Activated CD4-positive, alpha-beta T cell treated with anti-CD3 and anti-CD28 coated beads, Interleukin-2, amount 10 ng/mL, durations not matched to agents 24 days and 14 days (primary cell): ENCODE measurements around the gene SH2D3C. TPM values are rescaled to one million over a fixed set of nuclear protein-coding genes. Genes with fewer than 3 reads are reported as not detected.
A peak's percentile ranks its signal among the peaks of the same experiment; 100 is the strongest.

Experiments used
- DNase-seq: peaks from one replicate; pipeline ENCODE4 v3.0.0; 2022
- H3K27ac Mint-ChIP-seq: one replicate; pipeline ENCODE4 v1.8.0; 2022; ENCODE audit warnings: mild to moderate bottlenecking, mixed read lengths
- H3K27me3 Mint-ChIP-seq: one replicate; pipeline ENCODE4 v1.8.0; 2022; ENCODE audit warnings: mixed read lengths
- H3K36me3 Mint-ChIP-seq: one replicate; pipeline ENCODE4 v1.8.0; 2022; ENCODE audit warnings: low read depth, mild to moderate bottlenecking, mixed read lengths
- H3K4me1 Mint-ChIP-seq: one replicate; pipeline ENCODE4 v1.8.0; 2021; ENCODE audit warnings: mixed read lengths
- H3K4me3 Mint-ChIP-seq: one replicate; pipeline ENCODE4 v1.8.0; 2022; ENCODE audit warnings: mild to moderate bottlenecking, moderate library complexity, mixed read lengths
- H3K9me3 Mint-ChIP-seq: one replicate; pipeline ENCODE4 v1.8.0; 2021; ENCODE audit warnings: mixed read lengths
- intact Hi-C: fragments of 100-400 bp; cut with micrococcal nuclease; formaldehyde crosslinking; loops from one replicate; pipeline ENCODE4 v1.15.1; 2023
- total RNA-seq: library from RNA; stranded (reverse); gene quantifications from 2 replicates; pipeline ENCODE4 v1.2.3, GENCODE V29; 2022

SH2D3C gene
- total RNA-seq, 1 donor from 2014 or later, result 22.2 TPM

DNA sequence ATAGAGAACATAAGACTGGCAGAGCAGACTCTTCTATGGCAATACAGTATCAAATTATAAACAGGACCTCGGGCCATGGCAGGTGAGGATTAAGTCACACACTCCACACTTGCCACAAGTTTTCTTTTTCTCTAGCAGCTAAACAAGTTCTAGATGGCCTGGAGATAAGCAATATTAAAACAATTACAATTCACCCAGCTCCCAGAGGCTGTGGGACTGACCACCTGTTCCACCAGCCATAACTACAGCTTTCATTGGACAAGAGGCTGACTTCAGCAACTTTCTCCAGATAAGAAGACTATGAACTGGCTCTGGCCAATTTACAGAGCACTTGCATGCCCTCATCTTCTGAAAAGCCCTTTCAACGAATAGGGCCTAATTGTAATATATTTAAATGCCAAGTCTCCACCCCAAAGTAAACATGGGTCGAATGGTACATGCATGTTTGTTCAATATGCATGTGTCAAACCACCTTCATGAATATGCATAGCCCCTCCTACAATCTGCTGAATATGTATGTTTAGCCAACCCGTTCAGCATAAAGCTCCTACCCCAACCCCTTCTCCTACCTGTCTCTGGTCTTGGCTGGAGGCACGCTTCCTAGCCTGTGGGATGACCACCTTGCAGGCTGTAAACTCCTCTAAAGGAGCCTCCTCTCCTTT, 77.7 kb downstream of the SH2D3C start:
- intact Hi-C loops, result no loop called here
- Mint-ChIP-seq H3K27me3 (no peaks in the 10 kb centered on the region), H3K4me3 (peak overlapping the region; percentile 4), H3K27ac (no peak overlapping the region), H3K4me1 (peaks cover 7% of the 10 kb centered on the region), H3K36me3 (no peaks in the 10 kb centered on the region), H3K9me3 (no peaks in the 10 kb centered on the region)
- DNase-seq, result no peak

DNA sequence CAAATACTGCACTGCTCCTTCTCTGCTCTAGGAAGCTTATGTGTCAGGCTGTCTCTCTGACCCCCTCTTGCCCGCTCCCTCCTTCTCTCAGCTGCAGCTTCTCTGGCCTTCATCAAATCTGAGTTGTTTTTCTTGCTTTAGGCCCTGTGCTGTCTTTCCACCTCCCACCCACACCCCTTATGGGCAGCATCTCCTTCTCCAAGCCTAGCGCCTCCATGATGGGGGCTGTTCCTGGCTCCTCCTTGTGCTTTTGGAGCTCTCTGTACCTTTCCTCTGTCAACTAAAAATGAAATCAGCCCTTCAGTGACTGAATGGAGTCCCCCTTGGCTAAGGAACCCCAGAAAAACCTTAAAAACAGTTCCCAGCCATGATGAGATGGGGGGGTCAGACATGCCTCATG, 78.3 kb downstream of the SH2D3C start:
- Mint-ChIP-seq H3K36me3 (no peaks in the 10 kb centered on the region), H3K4me1 (peaks cover 7% of the 10 kb centered on the region), H3K9me3 (no peaks in the 10 kb centered on the region), H3K27me3 (no peaks in the 10 kb centered on the region), H3K4me3 (peak overlapping the region; percentile 4), H3K27ac (no peak overlapping the region)
- DNase-seq, result no peak
- intact Hi-C loops, result no loop called here

DNA sequence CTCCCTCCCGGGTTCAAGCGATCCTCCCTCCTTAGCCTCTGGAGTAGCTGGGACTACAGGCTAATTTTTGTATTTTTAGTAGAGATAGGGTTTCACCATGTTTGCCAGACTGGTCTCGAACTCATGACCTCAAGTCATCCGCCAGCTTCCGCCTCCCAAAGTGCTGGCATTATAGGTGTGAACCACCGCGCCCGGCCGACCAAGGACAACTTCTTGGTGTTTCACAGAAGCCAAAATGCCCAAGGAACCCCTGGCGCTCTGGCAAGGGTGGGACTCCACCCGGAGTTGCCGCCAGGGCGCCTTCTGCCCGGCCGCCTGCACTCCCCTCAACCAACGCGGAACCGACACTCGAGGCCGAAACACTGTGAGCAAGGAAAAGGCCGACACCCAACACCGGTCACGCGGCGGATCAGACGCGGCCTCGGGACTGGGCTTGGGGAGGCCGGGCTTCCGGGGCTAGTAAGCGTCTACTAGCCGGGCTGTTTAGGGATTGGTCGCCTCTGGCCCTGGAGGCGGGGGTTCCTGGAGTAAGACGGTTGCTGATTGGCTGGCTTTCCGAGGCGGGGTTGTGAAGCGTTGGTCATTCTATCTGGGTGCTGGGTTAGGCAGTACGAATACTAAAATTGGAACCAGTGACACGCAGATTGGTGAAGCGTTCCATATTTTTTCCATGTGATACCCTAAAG, 79.3 kb downstream of the SH2D3C start:
- Mint-ChIP-seq H3K9me3 (no peaks in the 10 kb centered on the region), H3K4me3 (peak overlapping the region; percentile 71), H3K4me1 (peaks cover 7% of the 10 kb centered on the region), H3K27me3 (no peaks in the 10 kb centered on the region), H3K36me3 (no peaks in the 10 kb centered on the region), H3K27ac (peak overlapping the region; percentile 69)
- peak; percentile 95 for DNase-seq
- intact Hi-C loops, result loop anchor here (1.0 kb wide), 1 partner anchor 16 kb away; the partner anchor contains the start of gene PTRH1

DNA sequence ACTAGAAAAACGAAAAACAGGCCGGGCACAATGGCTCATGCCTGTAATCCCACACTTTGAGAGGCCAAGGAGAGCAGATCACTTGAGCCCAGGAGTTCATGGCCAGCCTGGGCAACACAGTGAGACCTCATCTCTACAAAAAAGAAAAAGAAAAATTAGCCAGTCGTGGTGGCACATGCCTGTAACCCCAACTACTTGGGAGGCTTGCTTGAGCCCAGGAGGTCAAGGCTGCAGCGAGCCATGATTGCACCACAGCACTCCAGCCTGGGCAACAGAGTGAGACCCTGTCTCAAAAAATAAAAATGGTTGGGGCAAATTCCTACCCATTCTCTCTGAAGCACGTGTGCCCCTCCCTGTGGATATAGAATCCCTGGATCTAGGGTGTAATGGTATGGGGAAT, 80.1 kb downstream of the SH2D3C start:
- intact Hi-C loops, result no loop called here
- Mint-ChIP-seq H3K9me3 (no peaks in the 10 kb centered on the region), H3K27ac (no peak overlapping the region), H3K27me3 (no peaks in the 10 kb centered on the region), H3K4me3 (peak overlapping the region; percentile 34), H3K4me1 (peaks cover 7% of the 10 kb centered on the region), H3K36me3 (no peaks in the 10 kb centered on the region)
- DNase-seq, result no peak

DNA sequence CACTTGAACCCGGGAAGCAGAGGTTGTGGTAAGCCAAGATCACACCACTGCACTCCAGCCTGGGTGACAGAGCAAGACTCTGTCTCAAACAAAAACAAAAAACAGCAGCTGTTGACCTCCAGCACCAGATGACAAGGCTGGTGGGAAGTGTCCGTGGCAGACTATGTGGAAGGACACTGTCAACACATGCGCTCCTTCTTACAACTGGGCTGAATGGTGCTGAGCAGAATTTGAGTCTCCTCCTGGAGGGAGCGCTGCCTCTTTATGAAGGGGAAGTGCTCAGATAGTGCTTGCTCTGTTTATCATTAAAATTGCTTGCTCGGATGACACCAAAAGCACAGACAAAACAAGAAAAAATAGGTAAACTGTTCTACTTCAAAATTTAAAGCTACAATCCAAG, 80.9 kb downstream of the SH2D3C start:
- Mint-ChIP-seq H3K27ac (no peak overlapping the region), H3K9me3 (no peaks in the 10 kb centered on the region), H3K36me3 (no peaks in the 10 kb centered on the region), H3K4me3 (no peak overlapping the region), H3K4me1 (peaks cover 5% of the 10 kb centered on the region), H3K27me3 (no peaks in the 10 kb centered on the region)
- no peak for DNase-seq
- intact Hi-C loops, result no loop called here

DNA sequence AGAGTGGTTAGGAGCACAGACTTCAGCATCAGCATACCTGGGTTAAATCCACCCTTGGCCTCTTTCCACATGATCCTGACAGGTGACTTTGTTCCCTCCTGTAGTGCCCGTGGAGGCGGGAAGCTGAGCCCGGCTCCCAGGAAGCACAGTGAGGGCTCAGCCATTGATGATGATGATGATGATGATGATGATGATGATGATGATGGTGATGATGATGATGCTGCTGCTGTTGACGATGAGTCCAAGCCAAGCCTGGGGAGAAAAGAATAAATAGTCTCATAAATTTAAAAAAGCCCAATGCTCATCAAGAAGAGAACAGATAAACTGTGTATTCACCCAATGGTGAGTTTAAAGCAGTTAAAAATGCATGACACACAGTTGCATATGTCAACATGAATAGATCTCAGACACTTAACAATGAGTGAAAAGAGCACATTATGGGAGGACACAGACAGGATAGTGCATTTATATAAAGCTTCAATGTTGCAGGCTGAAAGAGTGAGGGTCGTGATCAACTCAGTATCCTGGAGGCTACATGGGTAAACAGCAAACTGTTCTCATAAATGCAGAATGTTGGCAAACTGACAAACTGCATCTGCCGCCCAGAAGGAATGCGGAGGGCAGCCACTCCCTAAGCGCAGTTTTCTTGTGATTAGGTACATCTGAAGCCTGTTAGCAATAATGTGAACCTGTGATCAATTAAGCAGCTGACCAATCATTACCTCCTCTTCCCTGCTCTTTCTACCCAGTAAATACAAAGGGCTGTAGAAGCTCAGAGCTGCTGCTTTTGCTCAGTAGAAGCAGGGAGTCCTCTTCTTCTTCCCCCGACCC, 83.4 kb downstream of the SH2D3C start:
- Mint-ChIP-seq H3K36me3 (no peaks in the 10 kb centered on the region), H3K9me3 (no peaks in the 10 kb centered on the region), H3K4me1 (peaks cover 5% of the 10 kb centered on the region), H3K4me3 (no peak overlapping the region), H3K27me3 (no peaks in the 10 kb centered on the region), H3K27ac (no peak overlapping the region)
- no peak for DNase-seq
- intact Hi-C loops, result no loop called here

DNA sequence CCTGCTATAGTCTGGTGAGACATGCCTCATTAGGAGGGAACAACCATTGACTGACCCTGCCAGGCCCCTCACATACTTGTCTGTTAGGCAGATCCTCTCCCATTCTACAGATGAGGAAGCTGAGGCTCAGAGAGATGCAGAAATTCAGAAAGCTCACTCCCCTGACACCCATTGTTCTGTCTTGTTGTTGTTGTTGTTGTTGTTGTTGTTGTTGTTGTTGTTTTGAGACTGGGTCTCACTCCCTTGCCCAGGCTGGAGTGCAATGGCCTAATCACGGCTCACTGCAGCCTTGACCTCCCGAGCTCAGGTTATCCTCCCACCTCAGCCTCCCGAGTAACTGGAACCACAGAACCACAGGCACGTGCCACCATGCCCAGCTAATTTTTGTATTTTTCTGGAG, 84.8 kb downstream of the SH2D3C start:
- H3K36me3 Mint-ChIP-seq, result no peaks in the 10 kb centered on the region
- H3K9me3 Mint-ChIP-seq, result no peaks in the 10 kb centered on the region
- no peak overlapping the region for H3K27ac Mint-ChIP-seq

DNA sequence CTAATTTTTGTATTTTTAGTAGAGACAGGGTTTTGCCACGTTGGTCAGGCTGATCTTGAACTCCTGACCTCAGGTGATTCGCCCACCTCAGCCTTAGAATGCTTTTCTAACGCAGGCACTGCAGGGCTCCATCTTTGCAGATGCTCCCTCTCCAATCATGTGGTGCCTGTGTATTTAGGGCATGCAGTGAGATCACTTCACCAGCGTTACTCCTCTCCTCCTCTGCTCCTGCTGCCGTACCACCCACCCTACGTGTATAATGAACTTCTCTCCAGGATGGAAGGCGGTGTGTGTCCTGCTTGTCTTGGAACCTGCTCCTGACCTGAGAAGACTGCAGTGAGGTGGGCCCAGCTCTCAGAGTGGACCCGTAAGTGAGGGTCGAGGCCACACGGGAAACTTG, 85.3 kb downstream of the SH2D3C start:
- no peaks in the 10 kb centered on the region for H3K9me3 Mint-ChIP-seq
- intact Hi-C loops, result no loop called here

More for the DNA sequence above, 84.8 kb downstream of the SH2D3C start:
- H3K4me1 Mint-ChIP-seq, result no peaks in the 10 kb centered on the region
- no peak overlapping the region for H3K4me3 Mint-ChIP-seq
- DNase-seq, result no peak
- intact Hi-C loops, result no loop called here
- H3K27me3 Mint-ChIP-seq, result no peaks in the 10 kb centered on the region

DNA sequence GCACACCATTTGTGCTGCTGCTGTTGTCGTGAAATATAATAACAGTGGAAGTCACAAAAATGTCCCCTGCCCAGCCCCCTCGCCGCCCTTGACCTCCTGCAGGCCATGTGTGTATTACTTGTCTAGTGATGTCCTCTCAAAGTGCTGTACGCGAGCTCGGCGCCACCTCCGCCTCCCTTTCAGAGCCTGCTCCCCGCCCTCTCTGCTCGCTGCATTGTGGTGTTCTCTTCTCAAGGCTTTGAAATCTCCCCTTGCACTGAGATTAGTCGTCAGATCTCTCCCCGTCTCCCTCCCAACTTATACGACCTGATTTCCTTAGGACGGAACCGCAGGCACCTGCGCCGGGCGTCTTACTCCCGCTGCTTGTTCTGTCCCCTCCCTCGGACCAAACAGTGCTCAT, 86.4 kb downstream of the SH2D3C start:
- Mint-ChIP-seq H3K9me3 (no peaks in the 10 kb centered on the region), H3K4me1 (no peaks in the 10 kb centered on the region), H3K27ac (no peak overlapping the region), H3K36me3 (no peaks in the 10 kb centered on the region), H3K4me3 (no peak overlapping the region), H3K27me3 (no peaks in the 10 kb centered on the region)
- no peak for DNase-seq
- intact Hi-C loops, result no loop called here

More for the DNA sequence above, 85.3 kb downstream of the SH2D3C start:
- Mint-ChIP-seq H3K36me3 (no peaks in the 10 kb centered on the region), H3K4me1 (no peaks in the 10 kb centered on the region), H3K27me3 (no peaks in the 10 kb centered on the region), H3K27ac (no peak overlapping the region), H3K4me3 (no peak overlapping the region)
- DNase-seq, result no peak

DNA sequence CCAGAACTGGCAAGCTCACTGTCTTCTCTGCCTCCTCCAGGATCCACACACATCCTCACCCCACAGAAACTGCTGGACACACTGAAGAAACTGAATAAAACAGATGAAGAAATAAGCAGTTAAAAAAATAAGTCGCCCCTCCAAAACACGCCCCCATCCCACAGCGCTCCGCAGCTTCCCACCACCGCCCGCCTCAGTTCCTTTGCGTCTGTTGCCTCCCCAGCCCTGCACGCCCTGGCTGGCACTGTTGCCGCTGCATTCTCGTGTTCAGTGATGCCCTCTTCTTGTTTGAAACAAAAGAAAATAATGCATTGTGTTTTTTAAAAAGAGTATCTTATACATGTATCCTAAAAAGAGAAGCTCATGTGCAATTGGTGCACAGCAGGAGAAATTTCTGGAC, 87.7 kb downstream of the SH2D3C start:
- H3K27ac Mint-ChIP-seq, result no peak overlapping the region
- no peaks in the 10 kb centered on the region for H3K4me1 Mint-ChIP-seq
- no peaks in the 10 kb centered on the region for H3K27me3 Mint-ChIP-seq
- no peaks in the 10 kb centered on the region for H3K9me3 Mint-ChIP-seq
- no peaks in the 10 kb centered on the region for H3K36me3 Mint-ChIP-seq
- no peak for DNase-seq
- intact Hi-C loops, result no loop called here
- no peak overlapping the region for H3K4me3 Mint-ChIP-seq

DNA sequence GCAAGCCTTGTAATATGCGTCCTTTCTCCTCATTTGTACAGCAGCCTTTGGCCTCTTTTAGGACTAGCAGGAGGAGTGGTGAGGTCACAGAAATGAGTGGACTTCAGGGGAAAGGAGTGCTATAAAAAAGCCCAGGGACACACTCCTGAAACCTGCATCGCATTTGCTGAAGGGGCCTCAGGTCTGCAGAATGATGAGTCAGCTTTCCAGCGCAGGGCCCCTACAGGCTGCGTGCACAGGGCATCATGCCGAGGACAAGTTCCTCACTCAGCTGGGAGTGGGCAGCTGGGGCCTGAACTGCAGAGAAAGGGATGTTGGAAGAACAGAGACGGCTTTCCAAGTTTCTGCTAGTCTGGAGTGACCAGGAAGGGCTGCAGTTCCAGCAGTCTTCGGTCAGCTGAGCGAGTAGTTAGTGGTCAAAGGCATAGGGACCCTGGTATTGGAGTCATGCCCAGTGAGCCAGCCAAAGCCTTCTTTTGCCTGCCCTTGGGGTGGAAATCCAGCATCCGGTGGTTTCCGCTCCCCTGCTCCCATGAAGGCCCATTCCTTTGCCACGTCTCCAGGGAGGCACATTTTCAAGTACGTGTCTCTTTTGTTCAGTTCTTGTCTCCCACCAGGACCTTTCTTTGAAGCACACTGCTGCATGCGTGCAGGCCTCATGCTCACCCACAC, 89.0 kb downstream of the SH2D3C start:
- Mint-ChIP-seq H3K27ac (no peak overlapping the region), H3K4me1 (no peaks in the 10 kb centered on the region), H3K9me3 (no peaks in the 10 kb centered on the region), H3K27me3 (no peaks in the 10 kb centered on the region), H3K4me3 (no peak overlapping the region), H3K36me3 (no peaks in the 10 kb centered on the region)
- intact Hi-C loops, result no loop called here
- no peak for DNase-seq
